ENCODE measurements around the gene YIPF3.
"Not testable (repeated sequence)": the region's sequence is repeated elsewhere in the genome, so short reads cannot be mapped to it uniquely, and the experiment has no call there.

YIPF3 gene

DNA sequence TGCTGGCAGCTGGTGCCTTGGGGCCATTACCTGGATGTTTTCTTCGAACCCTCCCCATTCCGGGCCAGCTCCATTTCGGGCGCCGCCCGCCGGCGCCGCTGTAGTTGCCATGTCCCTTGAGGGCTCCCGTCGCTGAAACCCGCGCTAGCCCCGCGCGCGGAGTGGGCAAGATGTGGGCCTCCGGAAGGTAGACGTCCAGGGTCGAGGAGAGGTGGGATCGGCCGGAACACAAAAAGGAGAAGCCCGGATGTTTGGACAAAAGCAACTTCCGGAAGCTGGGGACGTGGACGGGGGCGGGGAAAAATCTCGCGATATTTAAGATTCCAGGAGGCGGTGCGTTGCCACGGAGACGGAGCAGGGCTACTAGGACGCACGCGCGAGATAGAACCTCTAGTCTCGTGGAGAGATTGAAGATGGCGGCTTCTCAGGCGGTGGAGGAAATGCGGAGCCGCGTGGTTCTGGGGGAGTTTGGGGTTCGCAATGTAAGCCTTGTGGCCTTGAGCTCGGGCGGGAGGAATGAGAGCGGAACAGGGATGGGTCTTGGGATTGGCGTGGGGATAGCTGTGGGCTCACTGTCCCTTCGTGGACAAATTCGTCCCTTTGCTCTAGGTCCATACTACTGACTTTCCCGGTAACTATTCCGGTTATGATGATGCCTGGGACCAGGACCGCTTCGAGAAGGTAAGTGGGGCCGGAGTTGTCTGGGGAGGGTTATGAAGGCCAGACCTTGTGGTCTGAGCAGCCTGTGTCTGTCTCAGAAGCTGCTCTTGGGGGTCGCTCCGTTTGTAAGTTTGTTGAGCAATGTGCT is at the start of gene YIPF3, which contains the start of gene POLR1C:
YIPF3 (minus strand) TSS at position 230 of the 808 bp plus-strand sequence; CDS start at position 111, 119 bp downstream.
POLR1C (plus strand) TSS at position 393 of the 808 bp plus-strand sequence; CDS start at position 414, 21 bp downstream.
- in situ Hi-C loops (cut with MboI; ENCODE audit: low pct_unique_long_range_greater_than_20kb, low sequenced_read_pairs) = no loop called here
- DNase-seq = peak; percentile 99

- DNase-seq = no peak
- in situ Hi-C loops (cut with MboI; ENCODE audit: low pct_unique_long_range_greater_than_20kb, low sequenced_read_pairs) = no loop called here
Measured at GRCh38 chr6:43559328-43559727, 42.6 kb upstream of the YIPF3 start.

- in situ Hi-C loops (cut with MboI; ENCODE audit: low pct_unique_long_range_greater_than_20kb, low sequenced_read_pairs); DNase-seq: not testable (repeated sequence)
Measured at GRCh38 chr6:43557620-43558019, 40.9 kb upstream of the YIPF3 start.

GRCh38 chr6:43547222-43547621 is 30.5 kb upstream of the YIPF3 start:
- in situ Hi-C loops (cut with MboI; ENCODE audit: low pct_unique_long_range_greater_than_20kb, low sequenced_read_pairs) = no loop called here
- peak; percentile 40 for DNase-seq

GRCh38 chr6:43544461-43544860 is 27.7 kb upstream of the YIPF3 start:
- in situ Hi-C loops (cut with MboI; ENCODE audit: low pct_unique_long_range_greater_than_20kb, low sequenced_read_pairs) = no loop called here
- DNase-seq = no peak

- DNase-seq = no peak
- in situ Hi-C loops (cut with MboI; ENCODE audit: low pct_unique_long_range_greater_than_20kb, low sequenced_read_pairs) = no loop called here
Measured at GRCh38 chr6:43541774-43542471, 25.2 kb upstream of the YIPF3 start.

DNA sequence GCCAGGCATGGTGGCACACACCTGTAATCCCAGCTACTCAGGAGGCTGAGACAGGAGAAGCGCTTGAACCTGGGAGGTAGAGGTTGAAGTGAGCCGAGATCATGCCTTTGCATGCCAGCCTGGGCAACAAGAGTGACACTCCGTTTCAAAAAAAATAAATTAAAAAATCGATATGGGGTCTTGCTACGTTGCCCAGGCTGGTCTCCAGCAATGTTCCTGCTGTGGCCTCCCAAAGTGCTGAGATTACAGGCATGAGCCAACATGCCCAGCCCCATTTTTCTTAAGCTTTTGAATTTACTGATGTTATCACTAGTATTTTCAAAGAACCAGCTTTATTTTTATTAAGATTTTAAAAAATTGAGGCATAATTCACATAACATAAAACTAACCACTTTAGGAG is 23.8 kb upstream of the YIPF3 start:
- in situ Hi-C loops (cut with MboI; ENCODE audit: low pct_unique_long_range_greater_than_20kb, low sequenced_read_pairs) = no loop called here
- no peak for DNase-seq

DNA sequence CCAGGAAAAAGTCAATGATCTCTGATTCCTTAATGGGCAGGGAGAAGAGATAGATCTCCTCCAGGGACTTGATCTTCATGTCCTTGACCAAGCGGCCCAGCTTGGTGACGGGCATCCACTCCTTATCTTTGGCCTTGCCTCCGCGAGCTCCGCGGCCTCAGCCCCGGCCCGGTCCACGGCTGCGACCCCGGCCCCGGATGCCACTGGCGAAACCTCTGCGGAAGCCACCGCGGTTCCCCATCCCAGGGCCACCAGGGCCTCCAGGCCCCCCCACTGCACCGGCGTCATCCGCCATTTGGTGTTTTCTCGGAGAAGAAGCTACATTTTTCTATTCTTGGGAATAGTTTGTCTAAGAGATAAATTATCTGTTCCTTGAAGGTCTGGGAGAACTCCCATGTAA is 22.7 kb upstream of the YIPF3 start:
- in situ Hi-C loops (cut with MboI; ENCODE audit: low pct_unique_long_range_greater_than_20kb, low sequenced_read_pairs); DNase-seq: not testable (repeated sequence)

- in situ Hi-C loops (cut with MboI; ENCODE audit: low pct_unique_long_range_greater_than_20kb, low sequenced_read_pairs); DNase-seq: not testable (repeated sequence)
Measured at GRCh38 chr6:43538986-43539385, 22.3 kb upstream of the YIPF3 start.

DNA sequence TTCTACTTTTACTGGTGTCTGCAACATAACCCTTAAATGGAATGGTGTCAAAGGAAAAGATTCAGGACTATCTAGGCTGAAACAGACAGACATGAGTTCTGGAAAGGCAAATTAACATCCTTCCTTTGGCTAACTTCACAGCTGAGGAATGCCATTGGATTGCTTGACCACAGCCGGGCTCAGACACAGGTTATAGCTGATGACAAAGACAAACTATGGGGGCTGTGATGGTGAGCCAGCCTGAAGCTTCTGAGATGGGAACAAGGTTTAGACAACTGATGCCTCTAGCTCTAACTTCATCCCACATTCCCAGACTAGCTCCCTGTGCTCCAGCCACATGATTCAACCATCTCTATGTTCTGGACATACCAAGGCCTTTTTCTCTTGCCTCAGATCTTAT is 15.5 kb upstream of the YIPF3 start:
- DNase-seq = no peak

DNA sequence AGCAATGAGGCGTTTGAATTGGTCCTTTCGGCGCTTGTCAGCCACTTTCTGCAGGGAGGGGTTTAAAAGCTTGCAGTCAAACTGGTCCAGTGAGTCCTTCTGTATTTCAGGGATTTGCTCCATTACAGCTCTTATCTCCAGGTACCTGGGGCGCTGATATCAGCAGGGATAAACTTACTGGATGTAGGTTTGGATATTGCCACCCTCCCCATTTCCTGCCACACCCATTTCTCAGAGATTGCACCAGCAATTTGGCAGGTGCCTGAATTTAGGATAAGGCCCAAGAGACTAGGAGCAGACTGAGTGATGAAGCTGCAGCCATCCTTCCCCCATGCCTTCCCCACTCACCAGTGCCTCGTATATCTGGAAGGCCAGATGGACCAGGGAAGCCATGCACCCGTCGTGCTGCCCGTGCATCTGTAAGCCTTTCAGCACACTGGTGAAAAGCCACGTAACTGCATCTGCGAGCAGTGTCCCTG is 7.8 kb upstream of the YIPF3 start:
- in situ Hi-C loops (cut with MboI; ENCODE audit: low pct_unique_long_range_greater_than_20kb, low sequenced_read_pairs) = no loop called here
- no peak for DNase-seq

More for the DNA sequence above, 15.5 kb upstream of the YIPF3 start:
- in situ Hi-C loops (cut with MboI; ENCODE audit: low pct_unique_long_range_greater_than_20kb, low sequenced_read_pairs) = no loop called here

DNA sequence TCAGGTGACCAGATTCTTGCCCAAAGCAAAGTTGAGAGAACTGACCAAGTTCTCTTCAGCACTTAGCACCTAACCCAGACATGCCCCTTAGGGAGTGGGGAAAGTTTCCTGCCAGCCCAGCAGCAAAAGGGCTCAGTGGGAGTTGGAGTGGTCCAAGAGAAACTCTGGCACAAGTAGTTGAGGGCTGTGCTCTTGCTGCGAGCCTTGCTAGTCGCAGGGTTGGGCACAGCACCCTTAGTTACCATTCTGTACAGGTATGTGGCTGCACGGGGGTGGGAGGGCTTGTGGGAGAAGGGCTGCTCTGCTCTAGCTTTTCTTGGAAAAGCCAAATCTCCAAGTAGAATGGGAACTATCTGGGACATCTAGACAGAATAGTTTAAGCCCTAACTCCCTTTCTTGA is 6.6 kb upstream of the YIPF3 start:
- in situ Hi-C loops (cut with MboI; ENCODE audit: low pct_unique_long_range_greater_than_20kb, low sequenced_read_pairs) = no loop called here
- DNase-seq = no peak

DNA sequence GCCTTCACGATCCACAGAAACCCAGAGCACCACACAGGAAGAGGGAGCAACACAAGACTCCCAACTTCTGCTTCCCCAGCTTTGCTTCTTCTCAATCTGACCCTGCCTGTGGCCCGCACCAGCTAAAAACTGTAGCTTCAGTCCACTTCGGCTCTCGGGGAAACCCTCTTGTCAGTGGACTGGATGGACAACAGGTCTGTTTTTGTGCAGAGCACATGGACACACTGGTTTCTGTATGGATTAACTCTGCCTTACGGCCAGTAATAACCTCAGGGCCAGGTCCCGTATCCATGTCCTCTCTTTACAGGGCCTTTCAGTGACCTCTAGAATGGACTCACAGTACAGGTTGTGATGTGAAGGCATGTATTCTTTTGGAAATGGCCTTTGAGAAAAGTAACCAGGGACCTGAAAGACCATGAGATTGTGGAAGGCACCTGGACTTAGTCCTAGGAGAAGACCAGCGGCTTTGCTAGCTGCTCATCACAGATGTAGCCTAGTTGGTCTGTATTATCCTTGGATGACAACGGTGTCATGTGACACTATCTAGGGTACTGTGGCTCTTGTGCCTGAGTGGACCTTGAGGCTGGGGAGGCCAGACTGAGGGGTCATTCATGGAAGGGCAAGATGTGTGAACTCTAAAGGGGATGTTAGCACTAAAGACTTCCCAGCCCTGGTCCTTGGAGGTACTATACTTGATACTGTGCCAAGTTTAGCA is 6.0 kb upstream of the YIPF3 start:
- in situ Hi-C loops (cut with MboI; ENCODE audit: low pct_unique_long_range_greater_than_20kb, low sequenced_read_pairs) = no loop called here
- no peak for DNase-seq

DNA sequence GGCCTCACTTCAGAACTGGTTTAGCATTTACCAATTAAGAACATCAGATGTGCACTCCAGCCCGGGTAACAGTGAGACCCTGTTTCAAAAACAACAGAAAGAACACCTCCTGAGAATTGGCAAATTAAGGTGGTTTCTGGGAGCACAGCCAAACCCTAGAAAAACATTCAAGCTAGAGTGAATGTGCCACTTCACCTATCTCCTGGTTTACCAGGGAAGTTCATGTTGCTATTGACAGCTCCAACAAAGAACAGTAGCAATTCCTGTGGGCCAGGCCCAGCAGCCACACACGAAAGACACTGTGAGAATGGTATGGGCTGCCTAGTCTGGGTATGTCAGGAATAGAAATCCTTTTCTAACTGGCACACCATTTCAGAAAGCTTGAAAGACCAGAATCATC is 5.1 kb upstream of the YIPF3 start:
- in situ Hi-C loops (cut with MboI; ENCODE audit: low pct_unique_long_range_greater_than_20kb, low sequenced_read_pairs) = no loop called here

DNA sequence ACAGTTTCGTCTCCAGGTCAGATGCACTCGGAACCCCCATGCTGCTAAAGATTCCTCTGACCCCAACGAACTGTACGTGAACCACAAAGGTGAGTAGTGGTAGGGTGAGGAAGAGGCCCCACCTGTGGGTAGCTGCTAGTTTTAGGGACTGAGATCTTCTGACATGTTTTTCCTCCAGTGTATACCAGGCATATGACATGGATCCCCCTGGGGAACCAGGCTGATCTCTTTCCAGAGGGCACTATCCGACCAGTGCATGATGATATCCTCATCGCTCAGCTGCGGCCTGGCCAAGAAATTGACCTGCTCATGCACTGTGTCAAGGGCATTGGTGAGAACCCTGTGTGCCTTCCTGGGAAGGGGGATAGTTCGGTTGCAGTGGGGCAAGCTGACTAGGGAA is 3.4 kb upstream of the YIPF3 start:
- DNase-seq = no peak
- in situ Hi-C loops (cut with MboI; ENCODE audit: low pct_unique_long_range_greater_than_20kb, low sequenced_read_pairs) = no loop called here

More for the DNA sequence above, 5.1 kb upstream of the YIPF3 start:
- DNase-seq = no peak

DNA sequence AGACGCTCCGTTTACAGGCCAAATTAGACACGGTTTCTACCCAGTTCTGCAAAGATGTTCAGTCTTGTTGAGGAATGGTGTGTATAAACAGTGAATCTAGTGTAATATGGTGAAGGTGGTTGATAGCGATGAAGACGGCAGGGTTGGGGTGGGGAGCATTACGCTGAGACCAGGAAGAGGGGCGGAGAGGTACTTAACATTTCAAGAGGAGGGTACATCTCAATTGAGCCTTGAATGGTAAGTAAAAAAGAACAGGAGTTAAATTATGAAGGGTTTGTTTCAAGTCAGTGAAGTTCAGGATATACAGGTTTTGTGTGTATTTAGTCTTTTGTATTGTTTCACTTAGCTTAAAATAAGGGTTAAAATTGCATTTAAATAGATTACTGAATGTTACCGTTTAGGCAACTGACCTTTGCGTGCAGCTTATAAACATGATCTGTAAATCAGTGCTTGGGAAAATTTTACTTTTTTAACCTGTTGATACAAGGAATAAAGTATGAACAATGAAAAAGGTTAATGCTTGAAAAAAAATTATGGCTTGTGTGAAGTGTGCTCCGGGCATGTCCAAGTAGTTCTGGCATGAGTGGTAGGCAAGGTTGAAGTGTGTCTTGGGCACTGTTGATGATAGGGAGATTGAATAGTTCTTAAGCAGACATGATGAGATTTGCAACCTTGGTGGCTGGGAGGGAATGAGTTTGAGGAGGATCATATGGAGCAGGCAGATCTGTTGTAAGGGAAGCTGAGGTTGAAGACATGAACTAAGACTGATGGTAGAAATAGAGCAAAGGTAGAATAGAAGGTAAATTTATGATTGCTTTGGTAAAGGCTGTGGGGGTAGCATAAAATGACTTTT is 1.0 kb upstream of the YIPF3 start:
- peak; percentile 44 for DNase-seq
- in situ Hi-C loops (cut with MboI; ENCODE audit: low pct_unique_long_range_greater_than_20kb, low sequenced_read_pairs) = no loop called here

- DNase-seq = no peak
- in situ Hi-C loops (cut with MboI; ENCODE audit: low pct_unique_long_range_greater_than_20kb, low sequenced_read_pairs) = no loop called here
Measured at GRCh38 chr6:43516367-43516696, 394 bp downstream of the YIPF3 start.

- in situ Hi-C loops (cut with MboI; ENCODE audit: low pct_unique_long_range_greater_than_20kb, low sequenced_read_pairs) = no loop called here
- DNase-seq = no peak
Measured at GRCh38 chr6:43515808-43516207, 918 bp downstream of the YIPF3 start.
